Skeletal muscle satellite cell (primary cell): ENCODE results near the gene VSTM2L.
A peak's percentile ranks its signal among the peaks of the same experiment; 100 is the strongest.

Experiments used
- H3K27me3 ChIP-seq: 2 replicates; pipeline ENCODE4 v1.7.0; 2013; ENCODE audit warnings: low read length; ENCODE audit not compliant: control insufficient read depth, insufficient read depth
- H3K36me3 ChIP-seq: 2 replicates; pipeline ENCODE4 v1.7.0; 2013; ENCODE audit warnings: mild to moderate bottlenecking, control low read depth, low read length; ENCODE audit not compliant: insufficient read depth
- H3K4me1 ChIP-seq: 2 replicates; pipeline ENCODE4 v1.7.0; 2013; ENCODE audit warnings: low read length; ENCODE audit not compliant: control insufficient read depth, insufficient read depth
- H3K4me2 ChIP-seq: 2 replicates; pipeline ENCODE4 v1.7.0; 2013; ENCODE audit warnings: mild to moderate bottlenecking, low read length
- H3K4me3 ChIP-seq: 2 replicates; pipeline ENCODE4 v1.7.0; 2013; ENCODE audit warnings: low read length
- H3K9ac ChIP-seq: 2 replicates; pipeline ENCODE4 v1.7.0; 2013; ENCODE audit warnings: mild to moderate bottlenecking, low read depth, low read length, moderate library complexity
- H3K9me3 ChIP-seq: replicated peaks from 2 replicates; pipeline ENCODE4 v1.7.0; 2013; ENCODE audit warnings: mild to moderate bottlenecking, control low read depth, low read length

VSTM2L gene

DNA sequence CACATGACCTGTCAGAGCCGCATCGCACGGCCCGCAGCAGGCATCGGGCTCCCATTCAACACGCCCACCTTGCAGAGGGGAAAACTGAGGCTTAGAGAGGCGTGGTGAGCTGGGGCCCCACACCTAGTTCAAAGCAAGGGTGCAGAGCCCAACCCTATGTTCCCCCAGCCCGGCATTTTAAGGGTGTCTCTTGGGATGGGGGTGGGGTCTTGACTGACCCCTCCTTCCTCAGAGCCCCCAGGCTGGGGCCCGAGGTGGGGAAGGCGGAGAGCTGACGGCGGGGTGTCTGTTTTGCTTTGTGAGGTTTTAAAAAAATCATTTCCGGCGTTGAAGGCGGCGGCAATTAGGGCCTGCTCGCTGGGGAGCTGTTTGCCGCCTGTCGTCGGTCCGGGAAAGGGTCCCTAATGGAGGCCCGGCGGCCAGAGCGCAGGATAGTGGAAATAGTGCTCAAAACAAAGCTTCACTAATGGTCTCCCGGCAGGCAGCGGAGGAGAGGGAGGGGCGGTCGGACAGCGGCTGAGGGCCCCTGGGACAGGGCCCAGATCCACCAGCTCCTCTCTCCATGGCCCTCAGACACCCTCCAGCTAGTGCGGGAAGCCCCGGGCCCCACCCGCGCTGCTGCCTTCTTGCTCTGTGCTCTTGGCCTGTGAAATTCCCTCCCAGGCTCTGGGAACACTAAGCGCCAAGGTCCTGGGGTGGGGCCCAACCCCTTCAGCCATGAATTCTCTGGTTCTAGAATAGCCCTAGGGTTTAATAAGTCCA, 11.9 kb downstream of the VSTM2L start:
- peak overlapping the region; percentile 56 for H3K4me2 ChIP-seq
- H3K9me3 ChIP-seq, result no peaks in the 10 kb centered on the region
- H3K4me1 ChIP-seq, result peaks cover 8% of the 10 kb centered on the region
- H3K36me3 ChIP-seq, result no peaks in the 10 kb centered on the region
- no peak overlapping the region for H3K4me3 ChIP-seq
- peaks cover 82% of the 10 kb centered on the region for H3K27me3 ChIP-seq
- H3K9ac ChIP-seq, result peak overlapping the region; percentile 31

DNA sequence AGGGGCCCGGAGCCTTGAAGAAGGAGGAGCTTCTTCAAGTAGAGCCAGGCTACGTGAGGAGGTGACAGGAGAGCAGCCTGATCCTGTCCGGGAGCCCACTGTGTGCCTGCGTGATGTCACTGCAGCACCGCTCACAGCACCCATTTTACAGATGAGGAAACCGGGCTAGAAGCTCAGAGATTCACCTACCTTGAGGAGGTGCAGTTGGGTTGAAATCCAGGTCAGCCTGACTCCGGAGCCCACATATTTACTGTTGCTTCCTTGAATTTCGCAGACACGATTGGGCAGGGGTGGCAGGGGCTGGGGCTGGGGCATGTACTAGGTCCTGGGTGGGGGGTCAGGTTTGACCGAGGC, 12.5 kb downstream of the VSTM2L start:
- H3K27me3 ChIP-seq, result peaks cover 88% of the 10 kb centered on the region
- H3K4me3 ChIP-seq, result no peak overlapping the region

DNA sequence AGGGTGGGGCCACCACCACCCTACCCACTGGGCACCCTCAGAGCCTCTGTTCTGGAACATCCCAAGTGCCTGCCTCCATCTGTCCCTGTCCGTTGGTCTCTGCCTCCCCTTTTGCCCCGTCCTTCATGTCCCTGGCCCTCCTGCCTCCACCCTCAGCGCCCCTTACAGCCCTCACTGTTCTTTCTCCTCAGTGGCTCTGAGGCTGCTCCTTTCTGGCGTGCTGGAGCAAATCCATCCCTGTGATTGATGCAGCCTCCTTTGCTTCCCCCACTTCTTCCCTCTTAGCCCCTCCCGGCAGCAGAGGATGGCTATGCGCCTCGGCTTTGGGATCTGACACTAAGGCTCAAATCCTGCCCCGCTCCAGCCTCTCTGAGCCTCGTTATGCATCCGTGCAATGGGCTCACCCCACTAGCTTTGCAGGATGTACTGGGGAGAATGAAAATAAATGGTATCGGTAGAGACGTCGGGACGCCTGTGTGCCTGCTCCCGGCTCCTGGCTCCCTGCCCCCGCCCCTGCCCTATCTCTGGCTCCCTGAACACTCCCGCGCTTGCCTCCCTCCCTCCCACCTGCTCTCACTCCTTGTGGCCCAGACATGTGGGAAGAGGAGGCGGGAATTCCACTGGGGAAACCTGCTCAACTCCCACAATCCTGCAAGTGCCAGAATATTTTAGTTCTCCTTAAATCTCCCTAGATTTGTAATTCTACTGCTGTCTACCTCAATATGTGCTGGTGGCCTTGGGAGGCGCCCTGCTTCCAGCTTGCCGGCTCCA, 13.1 kb downstream of the VSTM2L start:
- Histone ChIP-seq H3K4me1 (peaks cover 8% of the 10 kb centered on the region), H3K36me3 (no peaks in the 10 kb centered on the region), H3K4me2 (peak overlapping the region; percentile 17), H3K9ac (no peak overlapping the region), H3K27me3 (peaks cover 94% of the 10 kb centered on the region), H3K4me3 (no peak overlapping the region), H3K9me3 (no peaks in the 10 kb centered on the region)

More for the DNA sequence above, 12.5 kb downstream of the VSTM2L start:
- no peaks in the 10 kb centered on the region for H3K9me3 ChIP-seq
- no peak overlapping the region for H3K9ac ChIP-seq
- H3K4me2 ChIP-seq, result no peak overlapping the region
- H3K4me1 ChIP-seq, result peaks cover 8% of the 10 kb centered on the region
- no peaks in the 10 kb centered on the region for H3K36me3 ChIP-seq

DNA sequence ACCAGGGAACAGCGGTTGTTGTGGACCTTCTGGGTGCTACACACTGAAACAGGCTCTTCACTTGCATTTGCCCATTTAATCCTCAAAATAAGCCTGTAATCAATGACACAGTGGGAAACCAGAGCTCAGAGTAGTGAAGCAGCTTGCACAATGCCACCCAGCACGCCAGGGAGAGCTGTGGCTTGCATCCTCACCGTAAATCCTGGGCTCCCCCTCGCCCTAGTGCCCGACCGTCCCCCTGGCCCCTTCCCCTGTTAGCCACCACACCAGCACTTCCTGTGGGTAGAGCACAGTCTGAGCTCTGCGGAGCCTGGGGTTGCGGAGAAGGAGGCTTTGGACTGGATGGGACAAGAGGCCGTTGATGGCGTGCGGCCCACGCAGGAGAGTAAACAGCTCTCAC, 14.5 kb downstream of the VSTM2L start:
- no peak overlapping the region for H3K4me3 ChIP-seq
- no peak overlapping the region for H3K4me2 ChIP-seq
- H3K4me1 ChIP-seq, result no peaks in the 10 kb centered on the region
- H3K9me3 ChIP-seq, result no peaks in the 10 kb centered on the region
- H3K27me3 ChIP-seq, result peaks cover 90% of the 10 kb centered on the region
- H3K9ac ChIP-seq, result no peak overlapping the region
- no peaks in the 10 kb centered on the region for H3K36me3 ChIP-seq

DNA sequence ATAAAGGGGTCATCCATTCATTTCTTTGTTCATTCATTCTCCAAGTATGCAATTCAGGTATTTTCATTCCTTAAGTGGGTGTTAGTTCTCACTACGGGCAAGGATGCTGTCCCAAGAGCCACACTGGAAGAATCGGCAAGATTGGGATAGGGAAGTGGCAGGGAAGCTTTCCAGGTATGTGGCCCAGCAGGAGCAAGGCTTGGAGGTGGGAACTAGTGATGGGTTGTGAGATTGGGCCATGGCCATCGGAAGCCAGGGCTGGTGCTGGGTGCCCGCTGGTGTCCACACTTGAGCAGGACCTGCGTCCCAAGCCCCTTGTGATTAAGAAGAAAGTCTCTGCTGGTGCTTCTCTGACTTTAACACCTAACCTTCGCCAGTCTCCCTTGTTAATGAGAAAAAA, 15.1 kb downstream of the VSTM2L start:
- H3K36me3 ChIP-seq, result no peaks in the 10 kb centered on the region
- no peak overlapping the region for H3K4me3 ChIP-seq
- H3K4me2 ChIP-seq, result no peak overlapping the region
- no peaks in the 10 kb centered on the region for H3K9me3 ChIP-seq
- H3K27me3 ChIP-seq, result peaks cover 90% of the 10 kb centered on the region
- no peaks in the 10 kb centered on the region for H3K4me1 ChIP-seq
- no peak overlapping the region for H3K9ac ChIP-seq

DNA sequence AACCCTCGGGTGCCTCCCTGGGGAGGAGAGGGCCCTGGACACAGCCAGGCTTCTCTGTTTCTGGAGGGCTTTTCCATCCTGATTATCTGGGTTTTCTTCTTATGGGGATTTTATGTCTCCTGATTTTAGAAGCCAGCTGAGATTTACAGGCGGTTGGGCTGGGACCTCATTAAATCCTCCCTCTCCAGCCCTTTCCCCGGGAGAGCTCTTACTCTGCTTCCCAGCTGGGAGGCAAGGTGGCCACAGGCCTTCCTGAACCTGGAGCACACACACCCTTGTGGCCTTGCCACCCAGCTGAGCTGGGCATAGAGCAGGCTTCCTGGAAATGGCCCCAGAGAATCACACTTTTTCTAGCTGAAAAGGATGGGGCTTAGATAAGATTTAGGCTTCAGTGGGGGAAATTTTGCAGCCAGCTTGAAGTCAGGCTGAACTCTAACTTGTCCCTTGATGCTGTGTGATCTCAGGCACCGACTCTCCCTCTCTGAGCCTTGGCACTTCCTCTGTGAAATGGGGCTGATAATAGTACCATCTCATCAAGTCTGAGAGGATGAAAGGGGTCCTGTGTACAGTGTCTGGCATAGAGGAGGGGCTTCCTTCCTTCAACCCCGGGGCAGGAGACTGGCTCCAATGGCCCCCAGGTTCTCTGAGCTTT, 16.6 kb downstream of the VSTM2L start:
- peaks cover 81% of the 10 kb centered on the region for H3K27me3 ChIP-seq

DNA sequence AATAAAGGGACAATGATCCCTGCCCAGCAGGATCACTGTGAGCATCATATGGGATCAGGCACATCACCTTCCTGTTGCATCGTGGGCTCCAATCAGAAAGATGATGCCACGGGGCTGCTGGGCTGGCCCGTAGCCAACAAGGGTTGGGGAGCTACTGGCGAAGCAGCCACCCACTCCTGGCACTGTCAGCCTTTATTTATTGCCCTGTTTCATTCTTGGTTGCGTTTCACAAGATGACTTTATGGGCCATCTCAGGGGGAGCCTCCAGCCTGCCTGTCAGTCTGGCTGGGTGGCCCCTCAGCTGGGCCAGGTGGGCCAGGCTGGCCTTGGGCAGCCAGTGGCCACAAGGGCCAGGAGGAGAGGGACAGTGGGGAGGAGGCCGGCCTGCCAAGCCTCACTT, 17.3 kb downstream of the VSTM2L start:
- Histone ChIP-seq H3K4me1 (no peaks in the 10 kb centered on the region), H3K4me2 (no peak overlapping the region), H3K9me3 (no peaks in the 10 kb centered on the region), H3K4me3 (no peak overlapping the region), H3K36me3 (no peaks in the 10 kb centered on the region), H3K9ac (no peak overlapping the region), H3K27me3 (peaks cover 81% of the 10 kb centered on the region)

More for the DNA sequence above, 16.6 kb downstream of the VSTM2L start:
- no peaks in the 10 kb centered on the region for H3K4me1 ChIP-seq
- H3K4me2 ChIP-seq, result no peak overlapping the region
- H3K9ac ChIP-seq, result no peak overlapping the region
- H3K9me3 ChIP-seq, result no peaks in the 10 kb centered on the region
- no peak overlapping the region for H3K4me3 ChIP-seq
- H3K36me3 ChIP-seq, result no peaks in the 10 kb centered on the region

DNA sequence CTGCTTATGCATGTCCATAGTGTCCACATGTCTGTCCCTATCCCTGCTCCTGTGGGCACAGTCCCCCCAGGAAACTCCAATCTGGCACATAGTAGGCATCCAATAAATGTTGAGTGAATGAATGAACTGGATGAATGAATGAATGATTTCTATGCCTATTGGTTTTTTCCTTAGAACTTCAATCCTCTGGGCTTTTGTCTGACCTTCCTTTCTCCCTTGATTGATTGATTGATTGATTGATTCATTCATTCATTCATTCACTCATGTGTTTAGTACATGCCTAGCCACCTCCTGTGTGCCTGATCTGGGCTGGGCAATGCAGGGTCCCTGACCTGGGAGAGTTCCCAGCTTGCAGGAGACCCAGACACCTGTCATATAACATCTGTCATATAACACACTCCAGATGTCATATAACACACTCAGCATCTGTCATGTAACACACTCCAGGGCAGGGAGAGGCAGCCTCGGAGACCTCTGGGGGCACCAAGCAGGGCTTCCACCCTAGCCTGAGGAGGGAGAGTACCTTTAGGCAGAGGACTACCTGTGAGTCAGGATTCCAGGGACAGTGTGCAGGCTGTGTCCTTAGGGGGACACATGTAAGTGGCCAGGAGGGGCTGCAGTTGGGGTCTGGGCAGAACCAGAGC, 17.9 kb downstream of the VSTM2L start:
- H3K27me3 ChIP-seq, result peaks cover 78% of the 10 kb centered on the region
- H3K9me3 ChIP-seq, result no peaks in the 10 kb centered on the region
- H3K4me2 ChIP-seq, result no peak overlapping the region
- no peak overlapping the region for H3K4me3 ChIP-seq
- H3K4me1 ChIP-seq, result no peaks in the 10 kb centered on the region
- H3K36me3 ChIP-seq, result no peaks in the 10 kb centered on the region
- no peak overlapping the region for H3K9ac ChIP-seq

DNA sequence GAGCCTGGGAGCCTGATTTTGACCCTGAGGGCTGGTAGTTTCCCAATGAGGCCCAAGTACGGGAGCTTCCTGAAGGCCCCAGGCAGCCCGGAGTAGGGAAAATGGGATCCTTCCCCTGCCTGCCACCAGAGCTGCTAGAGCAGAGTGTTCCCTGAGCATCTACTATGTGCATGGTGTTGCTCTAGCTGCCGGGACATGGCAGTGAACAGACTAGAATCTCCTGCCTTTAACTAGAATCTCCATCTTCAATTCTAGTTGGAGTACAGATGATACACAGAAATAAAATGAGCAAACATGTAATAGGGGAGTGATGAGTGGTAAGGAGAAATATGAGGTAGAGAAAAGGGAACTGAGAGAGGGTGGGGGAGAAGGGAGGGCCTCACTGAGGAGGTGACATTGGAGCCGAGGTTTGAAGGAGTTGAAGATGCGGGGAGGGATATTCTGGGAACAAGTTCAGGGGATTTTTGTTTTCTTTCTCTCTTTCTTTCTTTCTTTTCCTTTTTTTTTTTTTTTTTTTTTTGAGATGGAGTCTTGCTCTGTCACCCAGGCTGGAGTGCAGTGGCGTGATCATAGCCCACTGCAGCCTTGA, 18.5 kb downstream of the VSTM2L start:
- H3K4me1 ChIP-seq, result no peaks in the 10 kb centered on the region
- no peak overlapping the region for H3K4me2 ChIP-seq
- H3K4me3 ChIP-seq, result no peak overlapping the region
- H3K9ac ChIP-seq, result no peak overlapping the region
- H3K36me3 ChIP-seq, result no peaks in the 10 kb centered on the region
- H3K9me3 ChIP-seq, result no peaks in the 10 kb centered on the region
- peaks cover 72% of the 10 kb centered on the region for H3K27me3 ChIP-seq

DNA sequence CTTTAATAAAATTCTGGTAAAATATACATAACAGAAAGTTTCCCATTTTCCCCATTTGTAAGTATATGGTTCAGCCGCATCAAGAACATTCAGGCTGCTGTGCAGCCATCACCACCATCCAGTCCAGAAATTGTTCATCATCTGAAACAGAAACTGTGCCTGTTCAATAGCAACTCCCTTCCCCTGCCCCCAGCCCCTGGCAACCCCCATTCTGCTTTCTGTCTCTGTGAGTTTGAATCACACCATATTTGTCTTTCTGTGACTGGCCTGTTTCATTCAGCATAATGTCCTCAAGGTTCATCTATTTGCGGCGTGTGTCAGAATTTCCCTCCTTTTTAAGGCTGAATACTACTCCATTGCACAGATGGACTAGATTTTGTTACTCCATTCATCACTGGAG, 19.1 kb downstream of the VSTM2L start:
- H3K4me1 ChIP-seq, result no peaks in the 10 kb centered on the region
- no peak overlapping the region for H3K4me2 ChIP-seq
- no peak overlapping the region for H3K4me3 ChIP-seq
- H3K36me3 ChIP-seq, result no peaks in the 10 kb centered on the region
- no peak overlapping the region for H3K9ac ChIP-seq
- H3K27me3 ChIP-seq, result peaks cover 67% of the 10 kb centered on the region
- H3K9me3 ChIP-seq, result no peaks in the 10 kb centered on the region
